HepG2 (cell line): ENCODE measurements around the gene TMEM39B. TPM values are rescaled to one million over a fixed set of nuclear protein-coding genes. Genes with fewer than 3 reads are reported as not detected.

ENCODE experiments used
- ATAC-seq: fragments of 200-7000 bp; cut with Tn5 transposase; 3 replicates; pipeline ENCODE4 v1.9.1; 2020; ENCODE audit warnings: mild to moderate bottlenecking, moderate library complexity
- BruUV-seq: library from RNA; stranded (reverse); fragments of 400-500 nt; replicated peaks from 2 replicates; lab custom pipeline; 2021; lab: Mats Ljungman, UMichigan
- CTCF ChIA-PET: fragments of 300-600 bp; formaldehyde crosslinking; extraction: SDS; loops from one replicate; lab custom pipeline; 2021; ENCODE audit warnings: low total read pairs, inconsistent platforms, low intra/inter-chr PET ratio; lab: Yijun Ruan, JAX
- POLR2A ChIA-PET: fragments of 350-600 bp; sonication (Branson Sonifier 250); formaldehyde crosslinking; loops from one replicate; lab custom pipeline; 2020; ENCODE audit warnings: antibody characterized with exemption, inconsistent platforms; lab: Yijun Ruan, JAX
- DNase-seq: peaks from one replicate; pipeline ENCODE4 v3.0.0-alpha.2; 2015; ENCODE audit warnings: low spot score
- FAIRE-seq: peaks from 3 replicates; lab custom pipeline; 2011; peaks lifted over from hg19 to GRCh38; lab: Jason Lieb, UNC
- H2AFZ ChIP-seq: one replicate; pipeline ENCODE4 v1.6.1; 2011; ENCODE audit warnings: low read length, inconsistent platforms
- H3K27ac ChIP-seq: fragments of 300-600 bp; 3 replicates; pipeline ENCODE4 v1.8.0; 2011; ENCODE audit warnings: mixed run types, mild to moderate bottlenecking, mixed read lengths, low read length, inconsistent platforms; ENCODE audit not compliant: insufficient read depth; ENCODE audit errors: extremely low read length
- H3K27me3 ChIP-seq, 2 experiments: fragments of 200-600 bp in 1 of 2; 2 replicates in 1 of 2; 3 replicates in 1 of 2; pipeline versions ENCODE4 v1.6.0 to v1.8.0; 2011; ENCODE audit warnings: low read length in 2 of 2, mild to moderate bottlenecking in 2 of 2, moderate library complexity in 2 of 2, inconsistent platforms in 1 of 2; ENCODE audit not compliant: insufficient read depth in 2 of 2, control insufficient read depth in 1 of 2
- H3K36me3 ChIP-seq, 2 experiments: fragments of 200-600 bp in 1 of 2; replicated peaks in 1 of 2; 2 replicates in 1 of 2; 3 replicates in 1 of 2; pipeline versions ENCODE4 v1.5.1 to v1.8.0; 2011; ENCODE audit warnings: low read length in 2 of 2, inconsistent platforms in 1 of 2; ENCODE audit not compliant: insufficient read depth in 2 of 2, control insufficient read depth in 1 of 2
- H3K4me1 ChIP-seq: 2 replicates; pipeline ENCODE4 v1.5.1; 2012; ENCODE audit warnings: low read length, inconsistent platforms; ENCODE audit not compliant: insufficient read depth
- H3K4me2 ChIP-seq: 2 replicates; pipeline ENCODE4 v1.6.0; 2011; ENCODE audit warnings: low read depth, low read length, inconsistent platforms
- H3K4me3 ChIP-seq, 3 experiments: fragments of 200-600 bp in 1 of 3; sonication (generic), shearing (Covaris generic) in 1 of 3; replicated peaks in 1 of 3; 2 replicates each; pipeline ENCODE4 v1.5.1; 2011 to 2016; ENCODE audit warnings: low read length in 3 of 3, inconsistent platforms in 2 of 3, low read depth in 2 of 3, mild to moderate bottlenecking in 2 of 3, control low read depth in 1 of 3, mixed read lengths in 1 of 3; ENCODE audit not compliant: insufficient read depth in 1 of 3
- H3K79me2 ChIP-seq: one replicate; pipeline ENCODE4 v1.6.1; 2011; ENCODE audit warnings: low read length, inconsistent platforms; ENCODE audit not compliant: insufficient read depth
- H3K9ac ChIP-seq: 2 replicates; pipeline ENCODE4 v1.6.0; 2011; ENCODE audit warnings: mild to moderate bottlenecking, low read depth, low read length, inconsistent platforms; ENCODE audit not compliant: insufficient read depth
- H3K9me3 ChIP-seq: 2 replicates; pipeline ENCODE4 v1.5.1; 2012; ENCODE audit warnings: mild to moderate bottlenecking, low read length
- H4K20me1 ChIP-seq: 2 replicates; pipeline ENCODE4 v1.6.0; 2011; ENCODE audit warnings: inconsistent platforms, mild to moderate bottlenecking, low read length, moderate library complexity; ENCODE audit not compliant: insufficient read depth
- FOXM1 ChIP-seq: sonication (generic); formaldehyde crosslinking; IDR thresholded peaks from 2 replicates; pipeline ENCODE4 v1.5.0; 2020; ENCODE audit warnings: missing genetic modification reagents
- KMT2B ChIP-seq: IDR thresholded peaks from 2 replicates; pipeline ENCODE4 v1.6.1; 2016; ENCODE audit warnings: missing genetic modification reagents, missing compliant biosample characterization
- PCBP2 ChIP-seq: fragments of 200-400 bp; formaldehyde crosslinking; optimal IDR thresholded peaks from 2 replicates; pipeline ENCODE3; 2018; ENCODE audit warnings: low read length, low read depth; ENCODE audit not compliant: poor library complexity, severe bottlenecking
- ZKSCAN5 ChIP-seq: sonication (generic); formaldehyde crosslinking; IDR thresholded peaks from 2 replicates; pipeline ENCODE4 v1.5.1; 2020; ENCODE audit warnings: mild to moderate bottlenecking, missing genetic modification reagents
- ZNF256 ChIP-seq: sonication (generic); formaldehyde crosslinking; conservative IDR thresholded peaks from 2 replicates; pipeline ENCODE4 v1.4.0; 2020; ENCODE audit warnings: missing genetic modification reagents
- ZNF260 ChIP-seq: sonication (generic); formaldehyde crosslinking; IDR thresholded peaks from 2 replicates; pipeline ENCODE4 v1.4.0; 2020; ENCODE audit warnings: missing genetic modification reagents, low read depth, mild to moderate bottlenecking, borderline replicate concordance
- ZNF275 ChIP-seq: sonication (generic); formaldehyde crosslinking; IDR thresholded peaks from 2 replicates; pipeline ENCODE4 v1.8.0; 2022; ENCODE audit warnings: missing genetic modification reagents, mild to moderate bottlenecking, inconsistent platforms, borderline replicate concordance
- ZNF367 ChIP-seq: sonication (generic); formaldehyde crosslinking; IDR thresholded peaks from 2 replicates; pipeline ENCODE4 v1.4.0; 2020; ENCODE audit warnings: missing genetic modification reagents, borderline replicate concordance
- ZNF530 ChIP-seq: sonication (generic); formaldehyde crosslinking; IDR thresholded peaks from 2 replicates; pipeline ENCODE4 v1.5.0; 2020; ENCODE audit warnings: low read depth, mild to moderate bottlenecking, missing genetic modification reagents
- ZNF75D ChIP-seq: sonication (generic); formaldehyde crosslinking; IDR thresholded peaks from 2 replicates; pipeline ENCODE4 v1.8.1; 2023; ENCODE audit warnings: missing genetic modification reagents, mild to moderate bottlenecking, borderline replicate concordance
- ZNF772 ChIP-seq: sonication (generic); formaldehyde crosslinking; IDR thresholded peaks from 2 replicates; pipeline ENCODE4 v1.5.0; 2020; ENCODE audit warnings: mild to moderate bottlenecking, missing genetic modification reagents
- ZNF788 ChIP-seq: sonication (generic); formaldehyde crosslinking; IDR thresholded peaks from 2 replicates; pipeline ENCODE4 v1.5.0; 2020; ENCODE audit warnings: mild to moderate bottlenecking, missing genetic modification reagents, borderline replicate concordance
- ZSCAN12 ChIP-seq: sonication (generic); formaldehyde crosslinking; IDR thresholded peaks from 2 replicates; pipeline ENCODE4 v1.9.0; 2021; ENCODE audit warnings: mild to moderate bottlenecking, missing genetic modification reagents
- WGBS: methylation state at CpG from one replicate; pipeline ENCODE4 v1.1.6; 2017; ENCODE audit warnings: low lambda C conversion rate; 5-methylcytosine and 5-hydroxymethylcytosine counted together
- in situ Hi-C: cut with HindIII; loops from 2 replicates; pipeline ENCODE4 v1.10.0; 2017; ENCODE audit warnings: low pct_unique_long_range_greater_than_20kb; ENCODE audit not compliant: extremely low pct_ligation_motif_present
- intact Hi-C: fragments of 100-400 bp; cut with micrococcal nuclease; formaldehyde crosslinking; loops from one replicate; pipeline ENCODE4 v1.10.0; 2022; ENCODE audit not compliant: unreplicated experiment
- polyA plus RNA-seq, 8 experiments: library from polyadenylated mRNA; depleted of rRNA in 3 of 8; stranded (reverse) in 7 of 8; unstranded in 1 of 8; fragments of >200 nt; fragmentation: Illumina TruSeq in 4 of 8; extraction: Trizol in 4 of 8; gene quantifications; 2 replicates each; pipeline versions ENCODE4 v1.2.1 to v1.2.3, GENCODE V29; 2011 to 2016; ENCODE audit warnings: low read depth in 4 of 8, missing spikeins in 1 of 8, mixed read lengths in 1 of 8; ENCODE audit not compliant: insufficient read depth in 1 of 8
- total RNA-seq, 5 experiments: library from RNA; depleted of rRNA; stranded (reverse); fragments of >200 nt; fragmentation: Illumina TruSeq; extraction: Trizol; gene quantifications; 2 replicates each; pipeline ENCODE4 v1.2.3, GENCODE V29; 2016; ENCODE audit warnings: low read depth in 1 of 5
- TF ChIP-seq, protein P1 (sequence below): sonication (generic); formaldehyde crosslinking; IDR thresholded peaks from 2 replicates; pipeline ENCODE4 v1.5.0; 2020; ENCODE audit warnings: mild to moderate bottlenecking, missing genetic modification reagents, moderate library complexity
- TF ChIP-seq, protein P2 (sequence below): sonication (generic); formaldehyde crosslinking; IDR thresholded peaks from 2 replicates; pipeline ENCODE4 v1.5.0; 2020; ENCODE audit warnings: missing genetic modification reagents
- TF ChIP-seq, protein P3 (sequence below): sonication (generic); formaldehyde crosslinking; IDR thresholded peaks from 2 replicates; pipeline ENCODE4 v1.8.1; 2023; ENCODE audit warnings: missing genetic modification reagents, inconsistent platforms, borderline replicate concordance
- TF ChIP-seq, protein P4 (sequence below): sonication (generic); formaldehyde crosslinking; IDR thresholded peaks from 2 replicates; pipeline ENCODE4 v1.5.0; 2020; ENCODE audit warnings: missing genetic modification reagents

TMEM39B gene
- total and polyA plus RNA-seq, 2 of the 13 experiments (the other 11 are each of a cell fraction or from before 2014, with no cell fraction given): 4.9 to 10.4 TPM

DNA sequence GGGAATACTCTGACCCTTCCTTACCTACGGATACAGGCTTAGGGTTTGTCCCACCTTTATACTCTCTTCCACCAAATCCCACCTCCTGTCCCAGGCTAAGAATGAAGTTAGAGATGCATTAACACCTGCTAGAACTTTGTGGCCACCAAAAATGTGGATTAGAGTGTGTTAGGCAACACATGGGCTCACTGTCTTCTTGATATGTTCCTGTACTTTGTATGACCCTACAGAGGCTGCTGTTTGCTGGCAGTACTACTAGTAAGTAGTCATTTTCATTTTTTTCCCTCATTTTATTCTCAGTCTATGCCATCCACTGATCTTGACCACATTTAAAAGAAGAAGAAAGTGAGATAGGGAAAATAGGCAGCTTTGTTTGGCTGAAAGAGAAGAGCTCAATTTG lies 21.0 kb upstream of the TMEM39B start:
- Histone ChIP-seq H3K4me1 (no peaks in the 10 kb centered on the region), H3K27me3 (no peaks in the 10 kb centered on the region), H2AFZ (no peak overlapping the region), H3K9ac (no peak overlapping the region), H3K36me3 (peaks cover 23 to 62% of the 10 kb centered on the region in 2 experiments), H3K9me3 (no peaks in the 10 kb centered on the region), H3K4me2 (no peak overlapping the region), H3K79me2 (no peaks in the 10 kb centered on the region), H4K20me1 (no peaks in the 10 kb centered on the region), H3K4me3 (no peak overlapping the region), H3K27ac (no peak overlapping the region)
- ATAC-seq (no peak), FAIRE-seq (no peak), DNase-seq (no peak)
- 100% methylated on average over 1 of the region's 1 CpG for WGBS
- intact Hi-C loops: no loop called here
- CTCF ChIA-PET: no interaction called here
- POLR2A ChIA-PET: no interaction called here
- no TSS peak for BruUV-seq
- in situ Hi-C loops: no loop called here
- TF ChIP-seq ZNF75D: no peak
- TF ChIP-seq ZNF260 (CRISPR knock-in tag): no peak
- no peak for TF ChIP-seq ZNF256 (CRISPR knock-in tag)
- TF ChIP-seq, protein P1, sequence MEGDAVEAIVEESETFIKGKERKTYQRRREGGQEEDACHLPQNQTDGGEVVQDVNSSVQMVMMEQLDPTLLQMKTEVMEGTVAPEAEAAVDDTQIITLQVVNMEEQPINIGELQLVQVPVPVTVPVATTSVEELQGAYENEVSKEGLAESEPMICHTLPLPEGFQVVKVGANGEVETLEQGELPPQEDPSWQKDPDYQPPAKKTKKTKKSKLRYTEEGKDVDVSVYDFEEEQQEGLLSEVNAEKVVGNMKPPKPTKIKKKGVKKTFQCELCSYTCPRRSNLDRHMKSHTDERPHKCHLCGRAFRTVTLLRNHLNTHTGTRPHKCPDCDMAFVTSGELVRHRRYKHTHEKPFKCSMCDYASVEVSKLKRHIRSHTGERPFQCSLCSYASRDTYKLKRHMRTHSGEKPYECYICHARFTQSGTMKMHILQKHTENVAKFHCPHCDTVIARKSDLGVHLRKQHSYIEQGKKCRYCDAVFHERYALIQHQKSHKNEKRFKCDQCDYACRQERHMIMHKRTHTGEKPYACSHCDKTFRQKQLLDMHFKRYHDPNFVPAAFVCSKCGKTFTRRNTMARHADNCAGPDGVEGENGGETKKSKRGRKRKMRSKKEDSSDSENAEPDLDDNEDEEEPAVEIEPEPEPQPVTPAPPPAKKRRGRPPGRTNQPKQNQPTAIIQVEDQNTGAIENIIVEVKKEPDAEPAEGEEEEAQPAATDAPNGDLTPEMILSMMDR (CRISPR knock-in tag): no peak
- no peak for TF ChIP-seq ZNF788 (CRISPR knock-in tag)
- TF ChIP-seq ZSCAN12 (CRISPR knock-in tag): no peak
- no peak for TF ChIP-seq KMT2B (CRISPR knock-in tag)
- TF ChIP-seq, protein P2, sequence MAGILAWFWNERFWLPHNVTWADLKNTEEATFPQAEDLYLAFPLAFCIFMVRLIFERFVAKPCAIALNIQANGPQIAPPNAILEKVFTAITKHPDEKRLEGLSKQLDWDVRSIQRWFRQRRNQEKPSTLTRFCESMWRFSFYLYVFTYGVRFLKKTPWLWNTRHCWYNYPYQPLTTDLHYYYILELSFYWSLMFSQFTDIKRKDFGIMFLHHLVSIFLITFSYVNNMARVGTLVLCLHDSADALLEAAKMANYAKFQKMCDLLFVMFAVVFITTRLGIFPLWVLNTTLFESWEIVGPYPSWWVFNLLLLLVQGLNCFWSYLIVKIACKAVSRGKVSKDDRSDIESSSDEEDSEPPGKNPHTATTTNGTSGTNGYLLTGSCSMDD (CRISPR knock-in tag): no peak
- no peak for TF ChIP-seq ZNF367 (CRISPR knock-in tag)
- no peak for TF ChIP-seq PCBP2
- TF ChIP-seq, protein P3, sequence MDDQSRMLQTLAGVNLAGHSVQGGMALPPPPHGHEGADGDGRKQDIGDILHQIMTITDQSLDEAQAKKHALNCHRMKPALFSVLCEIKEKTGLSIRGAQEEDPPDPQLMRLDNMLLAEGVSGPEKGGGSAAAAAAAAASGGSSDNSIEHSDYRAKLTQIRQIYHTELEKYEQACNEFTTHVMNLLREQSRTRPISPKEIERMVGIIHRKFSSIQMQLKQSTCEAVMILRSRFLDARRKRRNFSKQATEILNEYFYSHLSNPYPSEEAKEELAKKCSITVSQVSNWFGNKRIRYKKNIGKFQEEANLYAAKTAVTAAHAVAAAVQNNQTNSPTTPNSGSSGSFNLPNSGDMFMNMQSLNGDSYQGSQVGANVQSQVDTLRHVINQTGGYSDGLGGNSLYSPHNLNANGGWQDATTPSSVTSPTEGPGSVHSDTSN (CRISPR knock-in tag): no peak
- no peak for TF ChIP-seq FOXM1 (CRISPR knock-in tag)
- no peak for TF ChIP-seq ZNF530
- TF ChIP-seq, protein P4, sequence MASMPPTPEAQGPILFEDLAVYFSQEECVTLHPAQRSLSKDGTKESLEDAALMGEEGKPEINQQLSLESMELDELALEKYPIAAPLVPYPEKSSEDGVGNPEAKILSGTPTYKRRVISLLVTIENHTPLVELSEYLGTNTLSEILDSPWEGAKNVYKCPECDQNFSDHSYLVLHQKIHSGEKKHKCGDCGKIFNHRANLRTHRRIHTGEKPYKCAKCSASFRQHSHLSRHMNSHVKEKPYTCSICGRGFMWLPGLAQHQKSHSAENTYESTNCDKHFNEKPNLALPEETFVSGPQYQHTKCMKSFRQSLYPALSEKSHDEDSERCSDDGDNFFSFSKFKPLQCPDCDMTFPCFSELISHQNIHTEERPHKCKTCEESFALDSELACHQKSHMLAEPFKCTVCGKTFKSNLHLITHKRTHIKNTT: no peak
- no peak for TF ChIP-seq ZNF772 (CRISPR knock-in tag)
- no peak for TF ChIP-seq ZNF275 (CRISPR knock-in tag)
- no peak for TF ChIP-seq ZKSCAN5 (CRISPR knock-in tag)
